GM11168 (cell line): ENCODE results near the gene TGFB1I1.
"Not testable (repeated sequence)": the region's sequence is repeated elsewhere in the genome, so short reads cannot be mapped to it uniquely, and the experiment has no call there.

Experiments
- in situ Hi-C: fragments of 300-500 bp; cut with MboI; formaldehyde crosslinking; loops from one replicate; pipeline ENCODE4 v1.12.0; 2022; ENCODE audit warnings: low sequenced_read_pairs; ENCODE audit not compliant: unreplicated experiment

TGFB1I1 gene

GRCh38 chr16:31504159-31504558, 32.2 kb downstream of the TGFB1I1 start:
- in situ Hi-C loops = no loop called here

DNA sequence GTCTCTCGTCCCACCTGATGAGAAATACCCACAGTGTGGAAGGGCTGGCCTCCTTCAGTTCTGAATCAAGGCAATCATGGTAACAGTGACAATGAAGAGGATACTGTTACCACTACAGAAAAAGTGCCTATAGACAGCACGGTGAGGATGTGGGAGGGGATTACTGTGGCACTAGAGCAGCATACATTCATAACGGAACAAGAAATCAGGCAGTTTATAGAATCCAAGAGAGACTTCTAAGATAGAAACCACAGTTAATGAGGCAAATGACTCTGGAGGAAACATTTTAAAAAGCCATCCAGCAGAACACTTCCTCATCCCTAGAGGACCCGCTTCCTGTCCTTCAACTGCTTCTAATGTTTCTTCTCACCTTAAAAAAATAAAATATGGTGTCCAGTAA, 33.5 kb downstream of the TGFB1I1 start:
- in situ Hi-C loops = no loop called here

DNA sequence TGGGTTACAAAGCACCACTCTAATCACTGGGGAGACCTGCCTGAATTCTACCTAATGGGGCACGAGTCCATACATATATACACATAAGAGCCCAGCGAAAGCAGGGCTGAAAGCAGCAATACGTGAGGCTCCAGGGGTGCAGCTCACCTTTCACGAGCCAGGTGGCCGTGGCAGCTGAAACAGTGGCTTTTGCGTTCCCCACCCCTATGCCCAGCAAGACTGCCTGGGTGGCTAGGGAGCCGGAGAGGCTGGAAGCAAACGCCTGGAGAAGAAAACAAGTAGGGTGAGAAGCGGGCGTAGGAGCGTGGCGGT, 35.6 kb downstream of the TGFB1I1 start:
- in situ Hi-C loops = no loop called here

DNA sequence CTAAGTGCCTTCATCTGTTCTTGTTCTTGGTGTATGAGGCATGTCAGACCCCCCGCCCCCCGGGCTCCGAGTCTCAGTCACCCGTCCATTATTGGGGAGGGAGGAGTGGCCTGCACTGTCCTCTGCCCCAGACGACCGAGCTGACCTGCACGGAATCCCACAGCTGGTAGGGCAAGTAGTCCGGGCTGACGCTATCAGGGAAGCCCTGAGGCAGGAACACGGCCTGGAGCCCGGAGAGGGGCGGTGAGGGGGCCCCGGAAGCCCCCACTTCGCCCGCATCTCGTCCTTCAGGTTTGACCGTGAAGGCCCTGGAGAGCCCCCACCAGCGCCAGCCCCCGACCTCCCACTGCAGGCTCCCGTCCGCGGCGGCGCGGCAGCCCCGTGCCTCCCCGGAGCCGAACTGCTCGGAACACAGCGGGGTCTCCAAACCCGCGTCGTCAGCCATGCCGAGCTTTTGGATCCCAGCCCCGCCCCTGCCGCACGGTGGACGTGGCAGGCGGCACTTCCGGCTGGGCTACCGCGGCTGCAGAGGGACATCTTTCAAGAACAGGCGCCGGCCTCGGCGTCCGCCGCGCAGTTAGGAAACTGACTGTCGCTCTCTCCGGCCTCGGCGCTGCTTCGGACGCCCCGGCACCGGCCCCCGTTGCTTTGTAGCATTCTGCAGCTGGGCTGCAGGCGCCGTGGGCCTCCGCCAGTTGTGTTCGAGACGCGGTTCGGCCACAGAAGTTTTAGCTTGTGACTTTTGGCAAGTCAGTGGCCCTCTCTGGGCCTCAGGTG, 36.2 kb downstream of the TGFB1I1 start, which contains the start of gene RUSF1:
TSS of gene RUSF1 (minus strand) at position 463 of the 777 bp plus-strand sequence. CDS start at position 445, 18 bp downstream.
- in situ Hi-C loops = no loop called here

- in situ Hi-C loops = no loop called here
Observed at GRCh38 chr16:31508706-31509195, 36.8 kb downstream of the TGFB1I1 start.

DNA sequence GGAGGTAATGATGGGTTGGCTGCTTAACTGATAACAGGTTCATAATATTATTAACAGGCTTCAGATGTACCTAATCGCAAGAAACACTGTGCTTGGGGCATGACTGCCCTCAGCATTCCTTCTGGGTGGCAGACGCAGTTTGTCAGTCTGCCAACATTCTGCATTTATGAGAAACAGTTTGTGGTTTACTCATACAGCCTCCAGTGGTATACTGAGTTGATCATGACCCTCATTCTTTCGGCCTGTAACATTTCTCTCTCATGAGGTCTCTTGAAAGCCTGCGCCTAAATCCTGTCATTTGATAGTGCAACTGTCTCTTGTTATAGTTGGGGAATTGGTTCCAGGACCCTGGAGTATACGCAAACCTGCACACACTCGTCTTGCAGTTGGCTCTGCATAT, 41.2 kb downstream of the TGFB1I1 start:
- in situ Hi-C loops = no loop called here

- in situ Hi-C loops = no loop called here
Observed at GRCh38 chr16:31513884-31514283, 41.9 kb downstream of the TGFB1I1 start.

GRCh38 chr16:31517800-31518402, 45.9 kb downstream of the TGFB1I1 start:
- in situ Hi-C loops = no loop called here

DNA sequence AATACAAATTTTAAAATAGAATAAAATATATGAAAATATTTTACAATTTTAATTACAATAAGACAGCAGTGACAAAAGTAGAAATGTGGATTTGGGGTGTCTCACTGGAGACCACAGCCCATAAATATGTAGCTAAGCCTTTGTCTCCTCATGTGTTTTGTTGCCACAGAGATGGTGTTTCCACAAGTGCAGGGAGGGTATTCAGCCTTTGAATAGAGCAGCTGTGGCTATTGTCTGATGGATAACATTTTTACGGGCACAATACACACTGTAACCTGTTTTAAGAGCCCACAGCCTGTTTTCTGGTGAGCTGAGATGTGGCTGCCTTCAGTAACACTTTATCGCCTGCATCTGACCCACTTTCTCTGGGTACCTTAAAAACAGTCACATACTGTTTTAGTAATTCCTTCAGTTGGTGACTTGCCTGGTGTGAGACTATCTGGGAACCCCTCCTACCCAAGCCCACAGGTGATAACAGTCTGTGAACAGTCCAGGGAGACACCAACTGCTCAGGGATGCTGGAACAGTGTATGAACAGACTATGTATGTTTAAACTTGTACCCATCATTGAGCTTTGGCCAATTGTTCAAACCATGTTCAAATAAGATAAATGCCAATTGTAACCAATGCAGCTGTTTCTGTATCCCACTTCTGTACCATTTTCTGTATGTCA, 47.9 kb downstream of the TGFB1I1 start:
- in situ Hi-C loops = no loop called here

DNA sequence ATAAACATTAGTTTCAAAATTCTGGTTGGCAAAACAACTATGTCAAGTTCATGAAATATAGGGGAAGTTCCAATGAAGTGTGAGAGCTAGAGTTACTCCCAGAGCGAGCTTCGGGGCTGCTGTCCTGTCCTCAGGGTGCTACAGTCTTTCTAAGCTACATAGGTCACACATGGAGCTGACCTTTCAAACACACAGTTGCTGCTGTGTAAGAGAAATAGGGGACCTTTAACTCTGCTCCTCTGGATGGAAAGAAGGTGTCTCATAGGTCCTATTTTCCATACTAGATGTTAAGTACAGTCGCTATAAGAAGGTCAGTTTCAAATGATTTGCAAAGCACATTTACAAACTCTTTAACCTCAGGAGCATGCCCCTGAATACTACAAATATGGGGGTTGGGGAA, 49.4 kb downstream of the TGFB1I1 start:
- in situ Hi-C loops = no loop called here

GRCh38 chr16:31522071-31522470, 50.1 kb downstream of the TGFB1I1 start:
- in situ Hi-C loops = no loop called here

DNA sequence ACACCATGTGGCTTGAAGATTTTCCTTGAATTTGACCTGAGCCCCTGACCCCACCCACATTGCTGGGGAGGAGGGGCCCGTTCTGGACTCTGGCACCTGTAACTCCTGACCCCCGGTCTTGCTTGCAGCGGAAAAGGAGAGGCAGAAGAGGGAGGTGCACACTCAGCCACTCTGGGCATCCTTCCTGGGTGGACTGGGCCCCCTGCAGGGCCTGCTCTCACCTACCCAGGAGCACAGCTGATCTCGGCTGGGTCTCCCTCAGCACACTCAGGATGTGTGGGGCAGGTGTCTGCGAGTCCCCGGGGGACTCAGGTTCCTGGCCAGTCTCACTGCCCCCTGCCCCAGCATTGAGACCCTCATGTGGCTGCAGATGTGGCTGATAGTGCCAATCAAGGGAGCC, 51.8 kb downstream of the TGFB1I1 start:
- in situ Hi-C loops = not testable (repeated sequence)

DNA sequence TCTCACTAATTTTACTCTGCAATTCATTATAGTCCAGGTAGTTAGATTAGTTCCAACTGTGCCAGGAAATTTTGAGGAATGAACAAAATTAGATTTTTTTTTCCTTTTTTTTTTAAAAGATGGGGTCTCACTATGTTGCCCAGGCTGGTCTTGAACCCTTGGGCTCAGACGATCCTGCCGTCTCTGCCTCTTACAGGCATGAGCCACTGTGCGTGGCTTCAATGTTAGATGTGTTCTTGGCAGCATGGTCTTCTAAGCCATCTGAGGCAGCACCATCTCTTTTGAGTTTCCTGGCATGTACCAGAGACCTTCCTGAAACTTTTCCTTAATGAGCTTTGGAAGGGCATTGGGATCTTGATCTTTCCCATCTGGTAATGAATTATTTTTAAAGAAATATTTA, 53.2 kb downstream of the TGFB1I1 start:
- in situ Hi-C loops = no loop called here
